GM23338 (cell line): ENCODE results near the gene AURKB. TPM values are rescaled to one million over a fixed set of nuclear protein-coding genes. Genes with fewer than 3 reads are reported as not detected.
A peak's percentile ranks its signal among the peaks of the same experiment; 100 is the strongest.

ENCODE experiments used
- ATAC-seq: fragments of 200-7000 bp; cut with Tn5 transposase; 3 replicates; pipeline ENCODE4 v1.9.1; 2020
- DNase-seq: peaks from one replicate; pipeline ENCODE4 v3.0.0-alpha.2; 2015; ENCODE audit warnings: low spot score
- H2AFZ ChIP-seq: fragments of 200-600 bp; sonication (generic); 2 replicates; pipeline ENCODE4 v1.8.0; 2016; ENCODE audit warnings: antibody characterized with exemption, mild to moderate bottlenecking, moderate library complexity
- H3F3A ChIP-seq: fragments of 200-600 bp; sonication (generic); replicated peaks from 2 replicates; pipeline ENCODE4 v1.8.0; 2017; ENCODE audit warnings: antibody characterized with exemption, mixed run types, low read depth
- H3K27ac ChIP-seq: fragments of 200-600 bp; sonication (generic); 2 replicates; pipeline ENCODE4 v1.6.1; 2016; ENCODE audit warnings: low read depth
- H3K27me3 ChIP-seq: fragments of 200-600 bp; sonication (generic); 2 replicates; pipeline ENCODE4 v1.8.0; 2016; ENCODE audit warnings: mild to moderate bottlenecking, mixed run types, moderate library complexity; ENCODE audit not compliant: insufficient read depth
- H3K36me3 ChIP-seq: fragments of 200-600 bp; sonication (generic); 2 replicates; pipeline ENCODE4 v1.8.0; 2016; ENCODE audit warnings: mild to moderate bottlenecking; ENCODE audit not compliant: insufficient read depth
- H3K4me1 ChIP-seq: fragments of 200-600 bp; sonication (generic); 2 replicates; pipeline ENCODE4 v1.8.0; 2016; ENCODE audit warnings: mild to moderate bottlenecking, moderate library complexity; ENCODE audit not compliant: insufficient read depth
- H3K4me2 ChIP-seq: fragments of 200-600 bp; sonication (generic); 2 replicates; pipeline ENCODE4 v1.7.1; 2017; ENCODE audit warnings: mixed run types
- H3K4me3 ChIP-seq: fragments of 200-600 bp; sonication (generic); 2 replicates; pipeline ENCODE4 v1.6.1; 2016; ENCODE audit warnings: mixed run types
- H3K79me2 ChIP-seq: fragments of 200-600 bp; sonication (generic); replicated peaks from 2 replicates; pipeline ENCODE4 v1.8.0; 2017; ENCODE audit warnings: mild to moderate bottlenecking; ENCODE audit not compliant: insufficient read depth
- H3K9me2 ChIP-seq: fragments of 200-600 bp; sonication (generic); 2 replicates; pipeline ENCODE4 v1.8.0; 2017; ENCODE audit not compliant: insufficient read depth
- H4K20me1 ChIP-seq: fragments of 200-600 bp; sonication (generic); replicated peaks from 2 replicates; pipeline ENCODE4 v1.8.0; 2017; ENCODE audit warnings: mild to moderate bottlenecking; ENCODE audit not compliant: insufficient read depth
- H3K27ac Mint-ChIP-seq: 2 replicates; pipeline ENCODE4 v1.8.0; 2020; ENCODE audit warnings: inconsistent platforms, mild to moderate bottlenecking, moderate library complexity, mixed read lengths
- H3K27me3 Mint-ChIP-seq: 3 replicates; pipeline ENCODE4 v1.8.0; 2022; ENCODE audit warnings: low read depth, mild to moderate bottlenecking, moderate library complexity, mixed read lengths, inconsistent platforms; ENCODE audit not compliant: insufficient read depth, poor library complexity
- H3K36me3 Mint-ChIP-seq: 3 replicates; pipeline ENCODE4 v1.8.0; 2021; ENCODE audit warnings: low read depth, mild to moderate bottlenecking, inconsistent platforms, moderate library complexity, mixed read lengths
- H3K4me1 Mint-ChIP-seq: 3 replicates; pipeline ENCODE4 v1.8.0; 2020; ENCODE audit warnings: mild to moderate bottlenecking, inconsistent platforms, mixed read lengths
- H3K4me3 Mint-ChIP-seq: 3 replicates; pipeline ENCODE4 v1.8.0; 2021; ENCODE audit warnings: moderate library complexity, mild to moderate bottlenecking, inconsistent platforms, mixed read lengths
- H3K9me3 Mint-ChIP-seq: 3 replicates; pipeline ENCODE4 v1.8.0; 2020; ENCODE audit warnings: moderate library complexity, mild to moderate bottlenecking, inconsistent platforms, mixed read lengths
- EZH2 ChIP-seq: fragments of 200-600 bp; sonication (generic); IDR thresholded peaks from one replicate; pipeline ENCODE4 v1.8.0; 2017; ENCODE audit warnings: antibody characterized with exemption, mild to moderate bottlenecking, low read depth; ENCODE audit not compliant: unreplicated experiment
- JUNB ChIP-seq: IDR thresholded peaks from one replicate; pipeline ENCODE4 v1.6.1; 2016; ENCODE audit warnings: antibody characterized with exemption; ENCODE audit not compliant: unreplicated experiment
- POLR2AphosphoS5 ChIP-seq: IDR thresholded peaks from 2 replicates; pipeline ENCODE4 v1.6.1; 2016; ENCODE audit warnings: antibody characterized with exemption, low read depth
- REST ChIP-seq: IDR thresholded peaks from one replicate; pipeline ENCODE4 v1.6.1; 2018; ENCODE audit warnings: antibody characterized with exemption; ENCODE audit not compliant: unreplicated experiment
- STAT1 ChIP-seq: IDR thresholded peaks from one replicate; pipeline ENCODE4 v1.6.1; 2016; ENCODE audit warnings: antibody characterized with exemption; ENCODE audit not compliant: unreplicated experiment
- ZNF114 ChIP-seq: fragments of 250-450 bp; sonication (Bioruptor Pico); IDR thresholded peaks from 2 replicates; pipeline ENCODE4 v1.5.0; 2020; ENCODE audit warnings: mild to moderate bottlenecking, moderate library complexity
- polyA plus RNA-seq: library from polyadenylated mRNA; unstranded; fragments of >200 nt; fragmentation: Nextera tagmentation; extraction: Ambion mirVana; gene quantifications from 2 replicates; pipeline ENCODE4 v1.2.1, GENCODE V29; 2016
- total RNA-seq: library from RNA; depleted of rRNA; stranded (reverse); fragments of >200 nt; shearing (Covaris generic); gene quantifications from 2 replicates; pipeline ENCODE4 v1.2.3, GENCODE V29; 2014
- TF ChIP-seq, protein P1 (sequence below), 2 experiments: fragments of 200-600 bp in 1 of 2; sonication (generic) in 1 of 2; conservative IDR thresholded peaks; 2 replicates each; pipeline versions ENCODE4 v1.5.1 to v1.6.1; 2016 to 2017; ENCODE audit warnings: antibody characterized with exemption in 2 of 2, low read depth in 2 of 2, mild to moderate bottlenecking in 2 of 2, moderate library complexity in 1 of 2
- TF ChIP-seq, protein P2 (sequence below): fragments of 250-450 bp; sonication (Bioruptor Pico); IDR thresholded peaks from 2 replicates; pipeline ENCODE4 v1.5.0; 2020; ENCODE audit warnings: mild to moderate bottlenecking, moderate library complexity

The AURKB gene
- total and polyA plus RNA-seq, 2 experiments from 2014 or later = 135 to 212 TPM

GRCh38 chr17:8255499-8255898 lies 45.1 kb upstream of the AURKB start:
- H3K36me3 ChIP-seq = peaks cover 60% of the 10 kb centered on the region
- peak overlapping the region; percentile 83; the same call in 1 of the 2 replicates for H3K27ac Mint-ChIP-seq

More at GRCh38 chr17:8255499-8255898, 45.1 kb upstream of the AURKB start:
- Histone ChIP-seq H2AFZ (no peak overlapping the region), H3K27me3 (no peaks in the 10 kb centered on the region), H4K20me1 (peaks cover 34% of the 10 kb centered on the region), H3K4me2 (no peak overlapping the region), H3K9me2 (no peaks in the 10 kb centered on the region), H3K4me3 (no peak overlapping the region), H3K27ac (no peak overlapping the region), H3F3A (0 out of 2 replicates have a peak, but pooled peaks cover 6% of the 10 kb centered on the region), H3K79me2 (peaks cover 33% of the 10 kb centered on the region), H3K4me1 (peaks cover 2% of the 10 kb centered on the region; the same call in 1 of the 2 replicates)
- no peak overlapping the region for H3K4me3 Mint-ChIP-seq
- H3K27me3 Mint-ChIP-seq = peaks cover 4% of the 10 kb centered on the region
- ATAC-seq = peak; percentile 94
- peak; percentile 48 for DNase-seq
- H3K9me3 Mint-ChIP-seq = no peaks in the 10 kb centered on the region
- H3K4me1 Mint-ChIP-seq = peaks cover 2% of the 10 kb centered on the region
- TF ChIP-seq, protein P1, sequence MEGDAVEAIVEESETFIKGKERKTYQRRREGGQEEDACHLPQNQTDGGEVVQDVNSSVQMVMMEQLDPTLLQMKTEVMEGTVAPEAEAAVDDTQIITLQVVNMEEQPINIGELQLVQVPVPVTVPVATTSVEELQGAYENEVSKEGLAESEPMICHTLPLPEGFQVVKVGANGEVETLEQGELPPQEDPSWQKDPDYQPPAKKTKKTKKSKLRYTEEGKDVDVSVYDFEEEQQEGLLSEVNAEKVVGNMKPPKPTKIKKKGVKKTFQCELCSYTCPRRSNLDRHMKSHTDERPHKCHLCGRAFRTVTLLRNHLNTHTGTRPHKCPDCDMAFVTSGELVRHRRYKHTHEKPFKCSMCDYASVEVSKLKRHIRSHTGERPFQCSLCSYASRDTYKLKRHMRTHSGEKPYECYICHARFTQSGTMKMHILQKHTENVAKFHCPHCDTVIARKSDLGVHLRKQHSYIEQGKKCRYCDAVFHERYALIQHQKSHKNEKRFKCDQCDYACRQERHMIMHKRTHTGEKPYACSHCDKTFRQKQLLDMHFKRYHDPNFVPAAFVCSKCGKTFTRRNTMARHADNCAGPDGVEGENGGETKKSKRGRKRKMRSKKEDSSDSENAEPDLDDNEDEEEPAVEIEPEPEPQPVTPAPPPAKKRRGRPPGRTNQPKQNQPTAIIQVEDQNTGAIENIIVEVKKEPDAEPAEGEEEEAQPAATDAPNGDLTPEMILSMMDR (conservative IDR thresholded peaks at IDR 0.05; ENCODE audit: low read depth in 2 of 2) = 0 out of 4 replicates have a peak, but pooled peaks of 1 of the 2 experiments have one; percentile 15
- no peak for TF ChIP-seq STAT1
- TF ChIP-seq, protein P2, sequence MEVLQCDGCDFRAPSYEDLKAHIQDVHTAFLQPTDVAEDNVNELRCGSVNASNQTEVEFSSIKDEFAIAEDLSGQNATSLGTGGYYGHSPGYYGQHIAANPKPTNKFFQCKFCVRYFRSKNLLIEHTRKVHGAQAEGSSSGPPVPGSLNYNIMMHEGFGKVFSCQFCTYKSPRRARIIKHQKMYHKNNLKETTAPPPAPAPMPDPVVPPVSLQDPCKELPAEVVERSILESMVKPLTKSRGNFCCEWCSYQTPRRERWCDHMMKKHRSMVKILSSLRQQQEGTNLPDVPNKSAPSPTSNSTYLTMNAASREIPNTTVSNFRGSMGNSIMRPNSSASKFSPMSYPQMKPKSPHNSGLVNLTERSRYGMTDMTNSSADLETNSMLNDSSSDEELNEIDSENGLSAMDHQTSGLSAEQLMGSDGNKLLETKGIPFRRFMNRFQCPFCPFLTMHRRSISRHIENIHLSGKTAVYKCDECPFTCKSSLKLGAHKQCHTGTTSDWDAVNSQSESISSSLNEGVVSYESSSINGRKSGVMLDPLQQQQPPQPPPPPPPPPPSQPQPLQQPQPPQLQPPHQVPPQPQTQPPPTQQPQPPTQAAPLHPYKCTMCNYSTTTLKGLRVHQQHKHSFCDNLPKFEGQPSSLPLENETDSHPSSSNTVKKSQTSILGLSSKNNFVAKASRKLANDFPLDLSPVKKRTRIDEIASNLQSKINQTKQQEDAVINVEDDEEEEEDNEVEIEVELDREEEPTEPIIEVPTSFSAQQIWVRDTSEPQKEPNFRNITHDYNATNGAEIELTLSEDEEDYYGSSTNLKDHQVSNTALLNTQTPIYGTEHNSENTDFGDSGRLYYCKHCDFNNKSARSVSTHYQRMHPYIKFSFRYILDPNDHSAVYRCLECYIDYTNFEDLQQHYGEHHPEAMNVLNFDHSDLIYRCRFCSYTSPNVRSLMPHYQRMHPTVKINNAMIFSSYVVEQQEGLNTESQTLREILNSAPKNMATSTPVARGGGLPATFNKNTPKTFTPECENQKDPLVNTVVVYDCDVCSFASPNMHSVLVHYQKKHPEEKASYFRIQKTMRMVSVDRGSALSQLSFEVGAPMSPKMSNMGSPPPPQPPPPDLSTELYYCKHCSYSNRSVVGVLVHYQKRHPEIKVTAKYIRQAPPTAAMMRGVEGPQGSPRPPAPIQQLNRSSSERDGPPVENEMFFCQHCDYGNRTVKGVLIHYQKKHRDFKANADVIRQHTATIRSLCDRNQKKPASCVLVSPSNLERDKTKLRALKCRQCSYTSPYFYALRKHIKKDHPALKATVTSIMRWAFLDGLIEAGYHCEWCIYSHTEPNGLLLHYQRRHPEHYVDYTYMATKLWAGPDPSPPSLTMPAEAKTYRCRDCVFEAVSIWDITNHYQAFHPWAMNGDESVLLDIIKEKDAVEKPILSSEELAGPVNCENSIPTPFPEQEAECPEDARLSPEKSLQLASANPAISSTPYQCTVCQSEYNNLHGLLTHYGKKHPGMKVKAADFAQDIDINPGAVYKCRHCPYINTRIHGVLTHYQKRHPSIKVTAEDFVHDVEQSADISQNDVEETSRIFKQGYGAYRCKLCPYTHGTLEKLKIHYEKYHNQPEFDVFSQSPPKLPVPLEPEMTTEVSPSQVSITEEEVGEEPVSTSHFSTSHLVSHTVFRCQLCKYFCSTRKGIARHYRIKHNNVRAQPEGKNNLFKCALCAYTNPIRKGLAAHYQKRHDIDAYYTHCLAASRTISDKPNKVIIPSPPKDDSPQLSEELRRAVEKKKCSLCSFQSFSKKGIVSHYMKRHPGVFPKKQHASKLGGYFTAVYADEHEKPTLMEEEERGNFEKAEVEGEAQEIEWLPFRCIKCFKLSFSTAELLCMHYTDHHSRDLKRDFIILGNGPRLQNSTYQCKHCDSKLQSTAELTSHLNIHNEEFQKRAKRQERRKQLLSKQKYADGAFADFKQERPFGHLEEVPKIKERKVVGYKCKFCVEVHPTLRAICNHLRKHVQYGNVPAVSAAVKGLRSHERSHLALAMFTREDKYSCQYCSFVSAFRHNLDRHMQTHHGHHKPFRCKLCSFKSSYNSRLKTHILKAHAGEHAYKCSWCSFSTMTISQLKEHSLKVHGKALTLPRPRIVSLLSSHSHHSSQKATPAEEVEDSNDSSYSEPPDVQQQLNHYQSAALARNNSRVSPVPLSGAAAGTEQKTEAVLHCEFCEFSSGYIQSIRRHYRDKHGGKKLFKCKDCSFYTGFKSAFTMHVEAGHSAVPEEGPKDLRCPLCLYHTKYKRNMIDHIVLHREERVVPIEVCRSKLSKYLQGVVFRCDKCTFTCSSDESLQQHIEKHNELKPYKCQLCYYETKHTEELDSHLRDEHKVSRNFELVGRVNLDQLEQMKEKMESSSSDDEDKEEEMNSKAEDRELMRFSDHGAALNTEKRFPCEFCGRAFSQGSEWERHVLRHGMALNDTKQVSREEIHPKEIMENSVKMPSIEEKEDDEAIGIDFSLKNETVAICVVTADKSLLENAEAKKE (CRISPR knock-in tag) = no peak
- TF ChIP-seq POLR2AphosphoS5 = no peak
- TF ChIP-seq REST = no peak
- no peak for TF ChIP-seq JUNB
- no peak for TF ChIP-seq EZH2
- TF ChIP-seq ZNF114 (CRISPR knock-in tag) = no peak
- peaks cover 70% of the 10 kb centered on the region for H3K36me3 Mint-ChIP-seq
